ENCODE results near the gene RFFL.

The RFFL gene

DNA sequence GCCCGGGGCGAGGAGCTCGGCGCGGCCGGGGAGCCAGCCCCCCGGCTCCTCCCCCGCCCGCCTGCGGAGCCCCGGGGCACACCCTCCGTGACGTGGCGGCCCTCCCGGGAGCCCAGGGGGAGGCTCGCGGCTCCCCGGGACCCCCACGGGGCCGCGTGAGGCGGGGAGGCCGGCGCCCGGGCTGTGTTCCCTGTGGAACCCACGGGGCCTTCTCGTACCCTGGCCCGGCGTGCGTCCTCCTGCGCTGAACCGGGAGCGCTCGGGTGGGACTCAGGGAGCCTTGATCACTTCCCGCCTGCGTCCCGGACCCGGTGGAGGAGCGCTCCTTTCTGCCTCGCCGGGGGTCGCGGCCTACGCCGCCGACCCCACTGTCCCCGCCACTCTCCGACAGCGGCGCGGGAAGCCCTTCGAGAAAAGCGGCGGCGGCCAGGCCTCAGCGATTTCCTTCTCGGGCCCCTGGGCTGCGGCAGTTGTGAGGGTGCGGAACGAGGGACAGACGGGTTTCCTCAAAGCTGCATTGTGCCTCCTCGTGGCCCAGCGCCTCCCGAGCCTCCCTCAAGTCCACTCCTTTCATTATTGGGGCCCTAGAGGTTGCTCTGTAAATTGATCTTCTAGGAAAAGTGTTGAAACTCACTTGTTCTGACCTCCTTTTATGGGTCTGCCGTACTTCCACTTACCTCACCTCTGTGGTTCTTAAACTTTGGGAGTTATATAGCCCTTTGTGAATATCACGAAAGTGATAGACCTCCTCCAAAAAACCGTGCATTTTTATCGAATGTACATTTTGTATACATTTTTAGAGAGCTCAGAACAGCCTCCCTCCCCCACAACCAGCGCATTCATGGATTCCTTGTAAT lies 82.6 kb downstream of the RFFL start (continued):
- TF ChIP-seq, protein P1, sequence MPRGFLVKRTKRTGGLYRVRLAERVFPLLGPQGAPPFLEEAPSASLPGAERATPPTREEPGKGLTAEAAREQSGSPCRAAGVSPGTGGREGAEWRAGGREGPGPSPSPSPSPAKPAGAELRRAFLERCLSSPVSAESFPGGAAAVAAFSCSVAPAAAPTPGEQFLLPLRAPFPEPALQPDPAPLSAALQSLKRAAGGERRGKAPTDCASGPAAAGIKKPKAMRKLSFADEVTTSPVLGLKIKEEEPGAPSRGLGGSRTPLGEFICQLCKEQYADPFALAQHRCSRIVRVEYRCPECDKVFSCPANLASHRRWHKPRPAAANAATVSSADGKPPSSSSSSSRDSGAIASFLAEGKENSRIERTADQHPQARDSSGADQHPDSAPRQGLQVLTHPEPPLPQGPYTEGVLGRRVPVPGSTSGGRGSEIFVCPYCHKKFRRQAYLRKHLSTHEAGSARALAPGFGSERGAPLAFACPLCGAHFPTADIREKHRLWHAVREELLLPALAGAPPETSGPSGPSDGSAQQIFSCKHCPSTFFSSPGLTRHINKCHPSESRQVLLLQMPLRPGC (tag by site-specific recombination; IDR thresholded peaks at IDR 0.05) = no peak
- no peak for TF ChIP-seq ZNF571 (tag by site-specific recombination; IDR thresholded peaks at IDR 0.05)
- TF ChIP-seq, protein P2, sequence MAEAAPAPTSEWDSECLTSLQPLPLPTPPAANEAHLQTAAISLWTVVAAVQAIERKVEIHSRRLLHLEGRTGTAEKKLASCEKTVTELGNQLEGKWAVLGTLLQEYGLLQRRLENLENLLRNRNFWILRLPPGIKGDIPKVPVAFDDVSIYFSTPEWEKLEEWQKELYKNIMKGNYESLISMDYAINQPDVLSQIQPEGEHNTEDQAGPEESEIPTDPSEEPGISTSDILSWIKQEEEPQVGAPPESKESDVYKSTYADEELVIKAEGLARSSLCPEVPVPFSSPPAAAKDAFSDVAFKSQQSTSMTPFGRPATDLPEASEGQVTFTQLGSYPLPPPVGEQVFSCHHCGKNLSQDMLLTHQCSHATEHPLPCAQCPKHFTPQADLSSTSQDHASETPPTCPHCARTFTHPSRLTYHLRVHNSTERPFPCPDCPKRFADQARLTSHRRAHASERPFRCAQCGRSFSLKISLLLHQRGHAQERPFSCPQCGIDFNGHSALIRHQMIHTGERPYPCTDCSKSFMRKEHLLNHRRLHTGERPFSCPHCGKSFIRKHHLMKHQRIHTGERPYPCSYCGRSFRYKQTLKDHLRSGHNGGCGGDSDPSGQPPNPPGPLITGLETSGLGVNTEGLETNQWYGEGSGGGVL (tag by site-specific recombination; IDR thresholded peaks at IDR 0.05) = peak; percentile 48; the same call in 1 of the 2 replicates
- no peak for TF ChIP-seq ZFP69B (tag by site-specific recombination; IDR thresholded peaks at IDR 0.05)
- TF ChIP-seq ZNF211 (tag by site-specific recombination; IDR thresholded peaks at IDR 0.05; ENCODE audit: low read depth) = no peak
- TF ChIP-seq, protein P3, sequence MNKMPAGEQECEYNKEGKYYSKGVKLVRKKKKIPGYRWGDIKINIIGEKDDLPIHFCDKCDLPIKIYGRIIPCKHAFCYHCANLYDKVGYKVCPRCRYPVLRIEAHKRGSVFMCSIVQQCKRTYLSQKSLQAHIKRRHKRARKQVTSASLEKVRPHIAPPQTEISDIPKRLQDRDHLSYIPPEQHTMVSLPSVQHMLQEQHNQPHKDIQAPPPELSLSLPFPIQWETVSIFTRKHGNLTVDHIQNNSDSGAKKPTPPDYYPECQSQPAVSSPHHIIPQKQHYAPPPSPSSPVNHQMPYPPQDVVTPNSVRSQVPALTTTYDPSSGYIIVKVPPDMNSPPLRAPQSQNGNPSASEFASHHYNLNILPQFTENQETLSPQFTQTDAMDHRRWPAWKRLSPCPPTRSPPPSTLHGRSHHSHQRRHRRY (tag by site-specific recombination; IDR thresholded peaks at IDR 0.05) = no peak
- TF ChIP-seq HOXC10 (CRISPR knock-in tag; IDR thresholded peaks at IDR 0.05) = no peak
- peak; percentile 80 for TF ChIP-seq GLIS1 (tag by site-specific recombination; IDR thresholded peaks at IDR 0.05)
- no peak for TF ChIP-seq ZSCAN16 (tag by site-specific recombination; IDR thresholded peaks at IDR 0.05)
- peak; percentile 86 for TF ChIP-seq ZNF423 (tag by site-specific recombination; IDR thresholded peaks at IDR 0.05)
- TF ChIP-seq ZNF514 (tag by site-specific recombination; IDR thresholded peaks at IDR 0.05) = no peak
- no peak for TF ChIP-seq ZSCAN23 (tag by site-specific recombination; IDR thresholded peaks at IDR 0.05)
- TF ChIP-seq, protein P4, sequence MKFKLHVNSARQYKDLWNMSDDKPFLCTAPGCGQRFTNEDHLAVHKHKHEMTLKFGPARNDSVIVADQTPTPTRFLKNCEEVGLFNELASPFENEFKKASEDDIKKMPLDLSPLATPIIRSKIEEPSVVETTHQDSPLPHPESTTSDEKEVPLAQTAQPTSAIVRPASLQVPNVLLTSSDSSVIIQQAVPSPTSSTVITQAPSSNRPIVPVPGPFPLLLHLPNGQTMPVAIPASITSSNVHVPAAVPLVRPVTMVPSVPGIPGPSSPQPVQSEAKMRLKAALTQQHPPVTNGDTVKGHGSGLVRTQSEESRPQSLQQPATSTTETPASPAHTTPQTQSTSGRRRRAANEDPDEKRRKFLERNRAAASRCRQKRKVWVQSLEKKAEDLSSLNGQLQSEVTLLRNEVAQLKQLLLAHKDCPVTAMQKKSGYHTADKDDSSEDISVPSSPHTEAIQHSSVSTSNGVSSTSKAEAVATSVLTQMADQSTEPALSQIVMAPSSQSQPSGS (tag by site-specific recombination; IDR thresholded peaks at IDR 0.05; ENCODE audit: low read depth) = no peak
- TF ChIP-seq ZNF501 (tag by site-specific recombination; IDR thresholded peaks at IDR 0.05) = peak; percentile 66; the same call in 1 of the 2 replicates
- TF ChIP-seq ZNF707 (tag by site-specific recombination; IDR thresholded peaks at IDR 0.05) = no peak
- 0 out of 2 replicates have a peak, but pooled peaks have one; percentile 22 for TF ChIP-seq TCF7L2 (IDR thresholded peaks at IDR 0.05; ENCODE audit: borderline replicate concordance, low read depth, low read length)
- TF ChIP-seq ZNF157 (tag by site-specific recombination; IDR thresholded peaks at IDR 0.05) = no peak
- no peak for TF ChIP-seq ZNF830 (tag by site-specific recombination; IDR thresholded peaks at IDR 0.05; ENCODE audit: low read depth)
- no peak for TF ChIP-seq ZNF791 (tag by site-specific recombination; IDR thresholded peaks at IDR 0.05)
- TF ChIP-seq, protein P5, sequence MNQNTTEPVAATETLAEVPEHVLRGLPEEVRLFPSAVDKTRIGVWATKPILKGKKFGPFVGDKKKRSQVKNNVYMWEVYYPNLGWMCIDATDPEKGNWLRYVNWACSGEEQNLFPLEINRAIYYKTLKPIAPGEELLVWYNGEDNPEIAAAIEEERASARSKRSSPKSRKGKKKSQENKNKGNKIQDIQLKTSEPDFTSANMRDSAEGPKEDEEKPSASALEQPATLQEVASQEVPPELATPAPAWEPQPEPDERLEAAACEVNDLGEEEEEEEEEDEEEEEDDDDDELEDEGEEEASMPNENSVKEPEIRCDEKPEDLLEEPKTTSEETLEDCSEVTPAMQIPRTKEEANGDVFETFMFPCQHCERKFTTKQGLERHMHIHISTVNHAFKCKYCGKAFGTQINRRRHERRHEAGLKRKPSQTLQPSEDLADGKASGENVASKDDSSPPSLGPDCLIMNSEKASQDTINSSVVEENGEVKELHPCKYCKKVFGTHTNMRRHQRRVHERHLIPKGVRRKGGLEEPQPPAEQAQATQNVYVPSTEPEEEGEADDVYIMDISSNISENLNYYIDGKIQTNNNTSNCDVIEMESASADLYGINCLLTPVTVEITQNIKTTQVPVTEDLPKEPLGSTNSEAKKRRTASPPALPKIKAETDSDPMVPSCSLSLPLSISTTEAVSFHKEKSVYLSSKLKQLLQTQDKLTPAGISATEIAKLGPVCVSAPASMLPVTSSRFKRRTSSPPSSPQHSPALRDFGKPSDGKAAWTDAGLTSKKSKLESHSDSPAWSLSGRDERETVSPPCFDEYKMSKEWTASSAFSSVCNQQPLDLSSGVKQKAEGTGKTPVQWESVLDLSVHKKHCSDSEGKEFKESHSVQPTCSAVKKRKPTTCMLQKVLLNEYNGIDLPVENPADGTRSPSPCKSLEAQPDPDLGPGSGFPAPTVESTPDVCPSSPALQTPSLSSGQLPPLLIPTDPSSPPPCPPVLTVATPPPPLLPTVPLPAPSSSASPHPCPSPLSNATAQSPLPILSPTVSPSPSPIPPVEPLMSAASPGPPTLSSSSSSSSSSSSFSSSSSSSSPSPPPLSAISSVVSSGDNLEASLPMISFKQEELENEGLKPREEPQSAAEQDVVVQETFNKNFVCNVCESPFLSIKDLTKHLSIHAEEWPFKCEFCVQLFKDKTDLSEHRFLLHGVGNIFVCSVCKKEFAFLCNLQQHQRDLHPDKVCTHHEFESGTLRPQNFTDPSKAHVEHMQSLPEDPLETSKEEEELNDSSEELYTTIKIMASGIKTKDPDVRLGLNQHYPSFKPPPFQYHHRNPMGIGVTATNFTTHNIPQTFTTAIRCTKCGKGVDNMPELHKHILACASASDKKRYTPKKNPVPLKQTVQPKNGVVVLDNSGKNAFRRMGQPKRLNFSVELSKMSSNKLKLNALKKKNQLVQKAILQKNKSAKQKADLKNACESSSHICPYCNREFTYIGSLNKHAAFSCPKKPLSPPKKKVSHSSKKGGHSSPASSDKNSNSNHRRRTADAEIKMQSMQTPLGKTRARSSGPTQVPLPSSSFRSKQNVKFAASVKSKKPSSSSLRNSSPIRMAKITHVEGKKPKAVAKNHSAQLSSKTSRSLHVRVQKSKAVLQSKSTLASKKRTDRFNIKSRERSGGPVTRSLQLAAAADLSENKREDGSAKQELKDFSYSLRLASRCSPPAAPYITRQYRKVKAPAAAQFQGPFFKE (tag by site-specific recombination; IDR thresholded peaks at IDR 0.05; ENCODE audit: borderline replicate concordance) = no peak
- TF ChIP-seq ZNF48 (tag by site-specific recombination; IDR thresholded peaks at IDR 0.05) = no peak
- TF ChIP-seq ZXDB (tag by site-specific recombination; IDR thresholded peaks at IDR 0.05) = peak; percentile 56
- peak; percentile 74 for TF ChIP-seq ZIC2 (tag by site-specific recombination; IDR thresholded peaks at IDR 0.05)
- no peak for TF ChIP-seq SCRT1 (tag by site-specific recombination; IDR thresholded peaks at IDR 0.05; ENCODE audit: borderline replicate concordance)
- no peak for TF ChIP-seq ZNF670 (tag by site-specific recombination; IDR thresholded peaks at IDR 0.05; ENCODE audit: low read depth)
- TF ChIP-seq, protein P6, sequence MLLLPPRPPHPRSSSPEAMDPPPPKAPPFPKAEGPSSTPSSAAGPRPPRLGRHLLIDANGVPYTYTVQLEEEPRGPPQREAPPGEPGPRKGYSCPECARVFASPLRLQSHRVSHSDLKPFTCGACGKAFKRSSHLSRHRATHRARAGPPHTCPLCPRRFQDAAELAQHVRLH (tag by site-specific recombination; IDR thresholded peaks at IDR 0.05) = no peak
- TF ChIP-seq ZNF341 (tag by site-specific recombination; IDR thresholded peaks at IDR 0.05; ENCODE audit: low read depth) = no peak
- TF ChIP-seq ZBTB48 (tag by site-specific recombination; IDR thresholded peaks at IDR 0.05) = peak; percentile 71
